NOMO-1 treated with dmso at 0.1 percent for 144 hours (cell line): ENCODE data around the gene ADAMTS16.

ENCODE experiments used
- DNase-seq: peaks from one replicate; lab custom pipeline; 2025; ENCODE audit not compliant: unreplicated experiment; lab: John Stamatoyannopoulos, UW

Gene ADAMTS16

GRCh38 chr5:5341531-5342292 is 201.6 kb downstream of the ADAMTS16 start:
- DNase-seq: no peak

GRCh38 chr5:5342784-5343183 is 202.7 kb downstream of the ADAMTS16 start:
- no peak for DNase-seq

GRCh38 chr5:5343568-5343967 is 203.4 kb downstream of the ADAMTS16 start:
- DNase-seq: no peak

GRCh38 chr5:5344051-5344571 is 204.0 kb downstream of the ADAMTS16 start:
- no peak for DNase-seq

GRCh38 chr5:5344606-5345005 is 204.5 kb downstream of the ADAMTS16 start:
- no peak for DNase-seq

- DNase-seq: no peak
Measured at GRCh38 chr5:5347442-5347841, 207.3 kb downstream of the ADAMTS16 start.

- DNase-seq: no peak
Measured at GRCh38 chr5:5348135-5348534, 208.0 kb downstream of the ADAMTS16 start.

- DNase-seq: no peak
Measured at GRCh38 chr5:5348576-5348975, 208.4 kb downstream of the ADAMTS16 start.

- no peak for DNase-seq
Measured at GRCh38 chr5:5350101-5350500, 210.0 kb downstream of the ADAMTS16 start.

- DNase-seq: peak; percentile 38
Measured at GRCh38 chr5:5351288-5351979, 211.3 kb downstream of the ADAMTS16 start.

GRCh38 chr5:5352675-5353074 is 212.5 kb downstream of the ADAMTS16 start:
- DNase-seq: no peak

- DNase-seq: no peak
Measured at GRCh38 chr5:5353681-5354080, 213.6 kb downstream of the ADAMTS16 start.

GRCh38 chr5:5356765-5357164 is 216.6 kb downstream of the ADAMTS16 start:
- no peak for DNase-seq

GRCh38 chr5:5359618-5360017 is 219.5 kb downstream of the ADAMTS16 start:
- DNase-seq: no peak

- no peak for DNase-seq
Measured at GRCh38 chr5:5360363-5360940, 220.3 kb downstream of the ADAMTS16 start.

- DNase-seq: no peak
Measured at GRCh38 chr5:5360941-5361520, 220.9 kb downstream of the ADAMTS16 start.

GRCh38 chr5:5363045-5363444 is 222.9 kb downstream of the ADAMTS16 start:
- peak; percentile 7 for DNase-seq

- no peak for DNase-seq
Measured at GRCh38 chr5:5364932-5365331, 224.8 kb downstream of the ADAMTS16 start.

GRCh38 chr5:5367739-5368138 is 227.6 kb downstream of the ADAMTS16 start:
- DNase-seq: no peak

- DNase-seq: no peak
Measured at GRCh38 chr5:5369051-5369605, 229.0 kb downstream of the ADAMTS16 start.
